ENCODE data around the gene DZIP3. TPM values are rescaled to one million over a fixed set of nuclear protein-coding genes. Genes with fewer than 3 reads are reported as not detected.

The DZIP3 gene
- total and polyA plus RNA-seq, 2 of the 8 experiments (the other 6 are each of a cell fraction or from before 2014, with no cell fraction given), result 10.4 to 24.3 TPM

DNA sequence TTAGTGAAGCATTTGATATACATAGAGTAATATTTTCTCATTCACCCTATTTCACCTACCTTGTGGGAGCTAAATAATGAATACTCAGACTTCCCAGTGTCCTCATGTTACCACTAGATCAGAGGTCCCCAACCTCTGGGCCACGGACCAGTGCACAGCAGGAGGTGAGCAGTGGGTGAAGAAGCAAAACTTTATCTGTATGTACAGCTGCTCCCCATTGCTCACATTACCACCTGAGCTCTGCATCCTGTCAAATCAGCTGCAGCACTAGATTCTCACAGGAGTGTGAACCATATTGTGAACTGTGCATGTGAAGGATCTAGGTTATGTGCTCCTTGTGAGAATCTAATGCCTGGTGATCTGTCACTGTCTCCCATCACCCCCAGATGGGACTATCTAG is 88.3 kb downstream of the DZIP3 start:
- no peak overlapping the region for H2BK120ac ChIP-seq (replicated peaks; ENCODE audit: low read depth, low read length)
- H3K4me2 ChIP-seq (ENCODE audit: insufficient read depth in 1 of 2, low read depth in 2 of 2, low read length in 2 of 2), result no peak overlapping the region
- no peaks in the 10 kb centered on the region for H4K20me1 ChIP-seq (replicated peaks in 1 of 2; ENCODE audit: control insufficient read depth in 1 of 2, insufficient read depth in 2 of 2, low read length in 2 of 2)
- no peak overlapping the region for H2AK5ac ChIP-seq (ENCODE audit: low read depth, low read length)
- no peak overlapping the region for H3K56ac ChIP-seq (replicated peaks; ENCODE audit: insufficient read length, low read depth, low read length)
- H3K36me3 ChIP-seq (ENCODE audit: control insufficient read depth in 2 of 4, insufficient read depth in 4 of 4, low read length in 3 of 4), result peaks cover 0 to 20% (median 3%) of the 10 kb centered on the region in 4 experiments; a peak in 4 of 8 replicates
- FAIRE-seq, result no peak
- no peak overlapping the region for H2BK20ac ChIP-seq (ENCODE audit: low read length)
- no peak overlapping the region for H4K8ac ChIP-seq (ENCODE audit: extremely low read depth, insufficient read depth, low read length)
- H3K18ac ChIP-seq (ENCODE audit: extremely low read depth, low read length), result no peak overlapping the region
- H3K23me2 ChIP-seq (ENCODE audit: low read depth, low read length), result no peaks in the 10 kb centered on the region
- ChIA-PET CTCF (ENCODE audit: partially characterized antibody) (no interaction called here), POLR2A (ENCODE audit: partially characterized antibody) (no interaction called here)
- H3K4me3 ChIP-seq (ENCODE audit: extremely low read depth in 1 of 4, insufficient read depth in 2 of 4, low read depth in 3 of 4, low read length in 4 of 4), result no peak overlapping the region
- no peak overlapping the region for H2BK12ac ChIP-seq (ENCODE audit: low read depth, low read length)
- no peak overlapping the region for H2AFZ ChIP-seq (ENCODE audit: low read length)
- H3K27me3 ChIP-seq (replicated peaks in 1 of 4; ENCODE audit: control insufficient read depth in 3 of 4, extremely low read depth in 1 of 4, insufficient read depth in 3 of 4, low read length in 3 of 4), result no peaks in the 10 kb centered on the region
- 94% methylated on average over 1 of the region's 1 CpG; no CpG with 5 or more reads in 1 of the 2 experiments for WGBS, 2 experiments (ENCODE audit: extremely low coverage in 1 of 2, insufficient coverage in 1 of 2, insufficient read length in 1 of 2, insufficient replicate concordance in 2 of 2, low coverage in 1 of 2, low lambda C conversion rate in 2 of 2, missing lambda C conversion rate in 1 of 2)
- no peak overlapping the region for H3K23ac ChIP-seq (ENCODE audit: insufficient read length)
- H2BK15ac ChIP-seq (ENCODE audit: low read length), result no peak overlapping the region
- no peaks in the 10 kb centered on the region for H3K79me1 ChIP-seq (ENCODE audit: low read depth, low read length)
- H3K27ac ChIP-seq (ENCODE audit: low read depth, low read length), result no peak overlapping the region
- no peak for DNase-seq (ENCODE audit: low read depth in 1 of 2, low spot score in 2 of 2)
- no peaks in the 10 kb centered on the region for H3K9me3 ChIP-seq (ENCODE audit: insufficient read depth in 2 of 2, low read depth in 1 of 2, low read length in 1 of 2)
- H3K79me2 ChIP-seq (ENCODE audit: control insufficient read depth in 1 of 2, insufficient read depth in 2 of 2, low read length in 2 of 2), result no peaks in the 10 kb centered on the region
- H2BK5ac ChIP-seq (ENCODE audit: low read depth, low read length), result no peak overlapping the region
- no peak overlapping the region for H3K4ac ChIP-seq (replicated peaks; ENCODE audit: insufficient read length, low read depth, low read length)
- H4K5ac ChIP-seq (ENCODE audit: insufficient read length, low read depth, low read length), result no peak overlapping the region
- no peak overlapping the region for H4K91ac ChIP-seq (replicated peaks; ENCODE audit: insufficient read length, low read length)
- TF ChIP-seq, protein P1, sequence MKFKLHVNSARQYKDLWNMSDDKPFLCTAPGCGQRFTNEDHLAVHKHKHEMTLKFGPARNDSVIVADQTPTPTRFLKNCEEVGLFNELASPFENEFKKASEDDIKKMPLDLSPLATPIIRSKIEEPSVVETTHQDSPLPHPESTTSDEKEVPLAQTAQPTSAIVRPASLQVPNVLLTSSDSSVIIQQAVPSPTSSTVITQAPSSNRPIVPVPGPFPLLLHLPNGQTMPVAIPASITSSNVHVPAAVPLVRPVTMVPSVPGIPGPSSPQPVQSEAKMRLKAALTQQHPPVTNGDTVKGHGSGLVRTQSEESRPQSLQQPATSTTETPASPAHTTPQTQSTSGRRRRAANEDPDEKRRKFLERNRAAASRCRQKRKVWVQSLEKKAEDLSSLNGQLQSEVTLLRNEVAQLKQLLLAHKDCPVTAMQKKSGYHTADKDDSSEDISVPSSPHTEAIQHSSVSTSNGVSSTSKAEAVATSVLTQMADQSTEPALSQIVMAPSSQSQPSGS (IDR thresholded peaks at IDR 0.05; ENCODE audit: low read length), result no peak
- TF ChIP-seq RNF2 (IDR thresholded peaks at IDR 0.05; ENCODE audit: borderline replicate concordance, low read depth, low read length, missing control alignments, poor library complexity, severe bottlenecking) (no peak), CBX8 (IDR thresholded peaks at IDR 0.05; ENCODE audit: borderline replicate concordance, low read depth, low read length) (no peak), TCF12 (IDR thresholded peaks at IDR 0.05; ENCODE audit: low read depth, low read length) (no peak)
- no peak overlapping the region for H3K14ac ChIP-seq (ENCODE audit: insufficient read length)
- no peaks in the 10 kb centered on the region for H3K4me1 ChIP-seq (replicated peaks in 1 of 4; ENCODE audit: control insufficient read depth in 3 of 4, insufficient read depth in 4 of 4, low read length in 3 of 4)
- no peak overlapping the region for H3K9ac ChIP-seq (replicated peaks in 1 of 4; ENCODE audit: extremely low read depth in 1 of 4, low read depth in 3 of 4, low read length in 3 of 4)

Data from H1 (cell line).